Subcutaneous adipose tissue (tissue), 4 donors: ENCODE data around the gene MINDY4. TPM values are rescaled to one million over a fixed set of nuclear protein-coding genes. Genes with fewer than 3 reads are reported as not detected.

Experiments used
- CTCF ChIP-seq: fragments of 450-650 bp; IDR thresholded peaks from one replicate; pipeline ENCODE4 v1.5.1; 2016; ENCODE audit warnings: low read depth, mild to moderate bottlenecking, control low read depth, antibody characterized with exemption, moderate library complexity
- total RNA-seq, 4 donors: library from RNA; depleted of rRNA; stranded (reverse); fragments of >200 nt; gene quantifications; one replicate each; pipeline ENCODE4 v1.1.0, GENCODE V29; 2016

Gene MINDY4
- total RNA-seq, 4 donors from 2014 or later = 3.7 to 8.5 (median 7.4) TPM

GRCh38 chr7:30805081-30805691 is 34.0 kb downstream of the MINDY4 start:
- TF ChIP-seq CTCF = no peak

GRCh38 chr7:30805931-30806330 is 34.7 kb downstream of the MINDY4 start:
- TF ChIP-seq CTCF = no peak

- TF ChIP-seq CTCF = no peak
These were observed 39.8 kb downstream of the MINDY4 start for GRCh38 chr7:30810986-30811385.

GRCh38 chr7:30812676-30813075 is 41.5 kb downstream of the MINDY4 start:
- TF ChIP-seq CTCF = no peak

GRCh38 chr7:30813466-30813865 is 42.2 kb downstream of the MINDY4 start:
- no peak for TF ChIP-seq CTCF

- TF ChIP-seq CTCF = no peak
These were observed 43.6 kb downstream of the MINDY4 start for GRCh38 chr7:30814700-30815387.

- no peak for TF ChIP-seq CTCF
These were observed 44.2 kb downstream of the MINDY4 start for GRCh38 chr7:30815388-30815854.
